HG03066 (cell line): Measurements from ENCODE around the gene DHX40.
A peak's percentile ranks its signal among the peaks of the same experiment; 100 is the strongest.
"Not testable (repeated sequence)": the region's sequence is repeated elsewhere in the genome, so short reads cannot be mapped to it uniquely, and the experiment has no call there.

Experiments
- ATAC-seq: cut with Tn5 transposase; IDR thresholded peaks from one replicate; pipeline ENCODE4 v1.9.1; 2021; ENCODE audit warnings: low read depth; ENCODE audit not compliant: unreplicated experiment

DHX40 gene

DNA sequence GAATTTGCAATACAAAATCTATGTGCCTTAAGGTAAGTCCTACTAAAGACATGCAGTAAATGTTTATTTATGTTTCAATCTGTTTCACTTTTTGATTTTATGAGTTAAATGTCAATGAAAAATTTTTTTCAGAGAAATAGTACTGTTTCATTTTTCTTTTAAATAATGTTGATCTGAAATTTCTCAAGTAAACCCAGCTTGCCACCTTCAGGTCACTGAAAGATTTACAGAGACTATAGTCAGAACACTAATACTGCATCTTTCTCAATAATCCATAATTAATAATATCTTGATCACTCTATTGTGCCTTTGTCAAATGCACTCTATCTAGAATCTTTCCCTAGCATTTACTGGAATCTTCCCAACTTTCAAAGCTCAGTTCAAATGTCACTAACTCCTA lies 6.5 kb upstream of the DHX40 start:
- no peak for ATAC-seq

DNA sequence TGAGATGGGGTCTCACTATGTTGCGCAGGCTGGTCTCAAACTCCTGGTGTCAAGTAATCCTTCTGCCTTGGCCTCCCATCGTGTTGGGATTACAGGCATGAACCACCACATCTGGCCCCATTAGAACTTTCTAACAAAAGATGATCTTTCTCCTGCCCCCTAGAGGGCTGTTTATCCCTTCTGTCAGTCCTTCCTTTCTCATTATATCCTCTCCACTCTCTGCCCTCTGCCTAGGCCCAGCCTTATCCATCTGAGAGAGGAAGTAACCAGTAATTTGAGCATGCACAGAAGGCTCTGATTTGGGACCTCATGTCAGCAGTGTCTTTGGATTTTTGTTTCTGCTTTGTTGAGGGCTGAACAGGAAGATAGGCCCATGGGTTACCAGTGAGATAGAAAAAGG lies 4.4 kb upstream of the DHX40 start:
- no peak for ATAC-seq

DNA sequence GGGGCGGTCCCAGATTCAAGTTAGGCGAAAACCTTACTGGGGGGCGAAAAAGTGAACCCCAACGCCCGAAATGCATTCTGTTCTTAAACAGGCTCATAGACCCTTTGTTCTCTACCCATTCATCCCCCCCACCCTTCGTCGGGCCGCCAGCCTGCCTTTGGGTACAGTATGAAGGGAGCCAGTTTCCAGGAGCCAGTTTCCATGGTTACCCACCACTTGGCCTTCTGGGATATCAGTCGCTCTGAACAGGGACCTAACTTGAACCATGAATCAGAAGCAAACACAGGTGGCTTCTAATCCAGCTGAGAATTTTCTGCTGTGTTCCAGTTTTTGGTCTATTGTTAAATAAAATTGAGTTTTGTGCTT lies 532 bp downstream of the DHX40 start:
- peak; percentile 49 for ATAC-seq

DNA sequence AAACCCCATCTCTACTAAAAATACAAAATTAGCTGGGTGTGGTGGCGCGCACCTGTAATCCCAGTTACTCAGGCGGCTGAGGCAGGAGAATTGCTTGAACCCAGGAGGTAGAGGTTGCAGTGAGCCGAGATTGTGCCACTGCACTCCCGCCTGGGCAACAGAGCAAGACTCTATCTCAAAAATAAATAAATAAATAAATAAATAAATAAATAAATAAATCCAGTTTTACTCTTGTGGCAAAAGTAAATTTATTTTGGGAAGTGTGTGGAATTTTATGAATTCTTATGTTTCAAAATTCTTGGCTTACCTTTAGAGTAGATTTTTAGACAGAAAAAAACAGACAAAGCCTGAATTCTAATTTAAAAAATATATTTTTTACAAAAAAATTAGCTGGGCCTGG lies 3.7 kb downstream of the DHX40 start:
- ATAC-seq = not testable (repeated sequence)

DNA sequence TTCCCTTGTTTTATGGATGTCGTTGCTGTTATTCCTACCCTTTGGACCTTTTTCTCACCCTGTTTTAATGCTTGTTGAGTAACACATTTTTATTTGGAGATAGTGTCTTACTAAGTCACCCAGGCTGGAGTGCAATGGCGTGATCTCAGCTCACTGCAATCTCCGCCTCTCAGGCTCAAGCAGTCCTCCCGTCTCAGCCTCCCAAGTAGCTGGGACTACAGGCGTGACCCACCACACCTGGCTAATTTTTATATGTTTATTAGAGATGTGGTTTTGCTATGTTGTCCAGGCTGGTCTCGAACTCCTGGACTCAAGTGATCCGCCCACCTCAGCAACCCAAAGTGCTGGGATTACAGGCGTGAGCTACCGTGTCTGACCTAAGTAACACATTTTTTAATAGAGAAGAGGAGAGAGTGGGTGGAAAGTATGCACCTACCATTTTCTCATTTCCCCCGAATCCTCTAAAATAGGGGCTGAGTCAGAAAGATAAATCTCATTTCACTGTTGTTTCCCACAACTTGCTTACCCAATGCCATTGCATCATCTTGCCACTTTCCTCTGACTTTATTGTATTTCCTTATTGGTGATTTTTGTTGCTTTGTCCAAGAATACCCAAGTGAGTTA lies 7.0 kb downstream of the DHX40 start:
- no peak for ATAC-seq

DNA sequence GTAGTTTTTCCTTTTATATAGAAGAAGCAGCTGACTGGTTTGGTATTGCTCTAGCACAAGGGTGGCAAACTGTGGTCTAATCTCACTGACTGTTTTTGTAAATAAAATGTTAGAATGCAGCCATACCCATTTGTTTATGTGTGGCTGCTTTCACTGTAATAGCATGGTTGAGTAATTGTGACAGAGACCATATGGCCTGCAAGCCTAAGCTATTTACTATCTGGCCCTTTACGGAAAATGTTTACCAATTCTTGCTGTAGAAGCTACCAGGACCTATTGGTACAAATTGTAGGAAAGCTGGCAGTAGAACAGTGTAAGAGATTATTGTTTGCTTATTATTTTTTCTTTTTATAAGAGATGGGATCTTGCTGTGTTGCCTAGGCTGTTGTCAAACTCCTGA lies 18.8 kb downstream of the DHX40 start:
- ATAC-seq = not testable (repeated sequence)

DNA sequence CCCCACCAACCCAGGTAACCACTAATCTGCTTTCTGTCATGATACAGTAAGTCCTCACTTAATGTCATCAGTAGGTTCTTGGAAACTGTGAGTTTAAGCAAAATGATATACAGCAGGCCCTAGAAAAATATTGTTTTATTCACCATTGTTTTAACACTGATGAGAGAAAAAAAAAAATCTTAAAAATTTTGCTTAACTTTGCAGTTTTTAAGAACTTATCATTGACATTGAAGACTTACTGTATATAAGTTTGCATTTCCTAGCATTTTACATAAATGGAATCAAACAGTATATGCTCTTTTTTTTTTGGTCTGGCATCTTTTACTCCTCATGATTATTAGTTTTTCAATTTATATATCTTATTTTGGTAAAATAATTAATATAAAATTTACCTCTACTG lies 34.8 kb downstream of the DHX40 start:
- ATAC-seq = no peak

DNA sequence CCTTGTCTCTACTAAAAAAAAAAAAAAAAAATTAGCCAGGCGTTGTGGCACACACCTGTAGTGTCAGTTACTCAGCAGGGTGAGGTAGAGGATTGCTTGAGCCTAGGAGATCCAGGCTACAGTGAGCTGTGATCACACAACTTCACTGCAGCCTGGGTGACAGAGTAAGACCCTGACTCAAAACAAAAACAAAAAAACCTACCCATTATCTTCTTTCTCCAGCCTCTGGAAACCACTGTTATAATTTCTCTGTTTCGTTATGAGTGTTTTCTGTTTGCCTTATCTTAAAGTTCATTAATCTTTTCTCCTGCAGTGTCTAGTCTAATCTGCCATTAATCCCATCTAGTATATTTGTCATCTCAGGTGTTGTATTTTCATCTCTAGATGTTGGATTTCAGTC lies 35.7 kb downstream of the DHX40 start:
- ATAC-seq = no peak

DNA sequence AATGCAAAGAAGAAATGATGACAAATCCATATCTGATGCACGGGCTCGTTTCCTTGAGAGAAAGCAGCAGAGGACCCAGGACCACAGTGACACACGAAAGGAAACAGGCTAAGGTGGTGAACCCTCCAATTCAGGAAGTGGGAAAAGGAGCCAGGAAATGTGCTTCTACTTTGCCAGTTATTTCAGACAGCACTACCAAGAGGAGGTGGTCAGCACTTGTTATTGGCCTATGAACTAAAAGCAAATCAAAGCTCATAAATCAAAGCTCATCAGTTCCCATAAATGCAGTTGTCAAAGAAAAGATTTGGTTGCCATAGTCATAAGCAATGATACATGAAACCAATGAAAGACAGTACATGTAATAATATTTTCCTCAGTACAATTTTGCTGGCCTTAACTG lies 41.7 kb downstream of the DHX40 start:
- no peak for ATAC-seq

DNA sequence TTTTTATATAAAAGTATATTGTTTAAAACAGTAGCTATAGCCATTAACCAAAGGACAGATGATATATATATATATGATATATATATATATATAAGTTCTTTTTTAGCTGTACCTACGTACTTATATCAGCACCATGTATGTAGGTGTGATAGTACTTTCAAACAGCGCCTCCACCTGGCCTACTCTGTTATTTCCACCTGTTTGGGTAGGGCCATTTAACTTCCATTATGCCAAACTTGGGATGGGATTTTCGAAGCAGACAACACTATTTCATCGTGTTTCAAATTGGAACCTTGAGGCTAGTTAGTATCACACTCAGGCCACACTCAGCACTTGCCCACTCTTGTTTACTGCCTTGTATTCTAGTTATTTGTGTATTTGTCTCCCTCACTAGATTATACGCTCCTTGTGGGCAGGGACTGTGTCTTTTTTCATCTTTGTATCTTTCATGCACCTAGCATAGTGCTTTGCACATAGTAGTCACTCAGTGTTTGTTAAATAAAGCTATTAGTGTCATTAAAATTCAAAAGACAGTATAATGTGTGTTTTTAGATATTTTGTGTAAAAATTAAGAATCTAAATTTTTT lies 42.5 kb downstream of the DHX40 start:
- ATAC-seq = no peak

DNA sequence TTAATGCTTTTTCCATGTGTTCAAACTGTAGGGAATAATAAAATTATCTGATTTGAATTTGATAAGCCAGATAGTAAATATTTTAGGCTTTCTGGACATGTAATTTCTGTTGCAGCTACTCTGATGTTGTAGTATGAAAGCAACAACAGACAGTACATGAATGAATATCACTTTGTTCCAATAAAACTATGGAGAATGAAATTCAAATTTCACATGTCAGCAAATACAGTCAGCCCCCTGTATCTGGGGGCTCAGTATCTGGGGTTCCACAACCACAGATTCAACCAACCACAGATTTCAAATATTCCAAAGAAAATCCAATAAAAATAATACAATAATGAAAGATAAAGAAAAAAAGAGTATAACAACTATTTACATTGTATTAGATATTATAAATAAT lies 46.1 kb downstream of the DHX40 start:
- ATAC-seq = no peak

DNA sequence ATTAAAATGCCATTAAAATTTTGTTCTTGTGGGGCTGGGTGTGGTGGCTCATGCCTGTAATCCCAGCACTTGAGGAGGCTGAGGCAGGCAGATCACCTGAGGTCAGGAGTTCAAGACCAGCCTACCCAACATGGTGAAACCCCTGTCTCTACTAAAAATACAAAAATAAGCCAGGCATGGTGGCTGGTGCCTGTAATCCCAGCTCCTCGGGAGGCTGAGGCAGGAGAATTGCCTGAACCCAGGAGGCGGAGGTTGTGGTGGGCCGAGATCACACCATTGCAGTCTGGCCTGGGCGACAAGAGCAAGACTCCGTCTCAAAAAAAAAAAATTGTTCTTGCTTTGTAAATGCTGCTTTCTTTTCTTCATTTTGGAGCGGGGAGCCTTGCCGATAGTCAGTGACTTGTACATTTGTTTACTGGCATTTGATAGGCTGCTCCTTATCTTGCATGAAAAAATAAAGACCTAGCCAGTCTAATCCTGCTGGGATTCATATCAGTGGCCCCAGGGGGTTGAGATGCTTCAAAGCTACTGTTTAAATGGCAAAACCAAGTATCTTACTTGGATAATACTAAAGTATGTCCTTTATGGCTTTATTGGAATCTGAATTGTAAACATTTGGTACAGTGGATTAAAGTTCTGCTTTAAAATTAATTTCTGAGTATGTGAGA lies 51.0 kb downstream of the DHX40 start:
- no peak for ATAC-seq

DNA sequence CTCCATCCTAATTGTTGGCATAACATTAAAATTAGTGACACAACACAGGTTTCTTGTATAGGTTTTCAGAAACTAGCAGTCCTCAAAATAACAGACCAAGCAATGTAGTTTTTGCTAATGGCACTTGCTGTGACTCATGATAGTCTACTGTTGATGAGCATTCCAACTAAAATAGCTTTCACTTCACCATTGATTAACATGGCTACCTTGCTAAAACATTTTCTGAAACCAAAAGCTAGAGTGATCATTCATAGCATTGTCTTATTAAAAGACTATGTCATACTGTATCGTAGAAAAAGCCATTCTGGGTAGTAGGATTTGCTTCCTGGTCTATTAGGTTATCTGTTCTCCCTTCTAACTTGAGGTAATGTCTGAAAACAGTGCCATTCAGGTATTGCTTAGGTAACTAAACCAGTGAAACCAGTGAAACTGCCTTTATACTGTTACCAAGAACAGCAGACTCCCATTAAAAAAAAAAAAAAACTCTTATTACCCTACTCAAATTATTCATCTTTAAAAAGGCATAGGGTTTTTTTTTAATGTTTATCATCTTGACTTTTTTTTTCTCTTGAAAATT lies 51.8 kb downstream of the DHX40 start:
- ATAC-seq = no peak

DNA sequence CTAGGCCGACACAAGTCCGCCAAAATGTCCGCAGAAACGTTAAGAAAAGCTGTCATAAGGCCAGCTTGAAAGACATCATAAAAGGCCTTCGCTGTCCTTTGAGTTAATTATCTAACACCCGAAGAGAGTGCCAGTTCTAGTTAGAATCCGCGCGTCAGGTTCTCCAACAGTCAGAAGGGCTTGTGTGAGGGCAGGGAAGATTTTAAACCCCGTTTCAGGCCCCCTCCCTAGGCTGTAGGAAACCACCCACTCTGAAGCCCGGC lies 53.6 kb downstream of the DHX40 start:
- no peak for ATAC-seq

DNA sequence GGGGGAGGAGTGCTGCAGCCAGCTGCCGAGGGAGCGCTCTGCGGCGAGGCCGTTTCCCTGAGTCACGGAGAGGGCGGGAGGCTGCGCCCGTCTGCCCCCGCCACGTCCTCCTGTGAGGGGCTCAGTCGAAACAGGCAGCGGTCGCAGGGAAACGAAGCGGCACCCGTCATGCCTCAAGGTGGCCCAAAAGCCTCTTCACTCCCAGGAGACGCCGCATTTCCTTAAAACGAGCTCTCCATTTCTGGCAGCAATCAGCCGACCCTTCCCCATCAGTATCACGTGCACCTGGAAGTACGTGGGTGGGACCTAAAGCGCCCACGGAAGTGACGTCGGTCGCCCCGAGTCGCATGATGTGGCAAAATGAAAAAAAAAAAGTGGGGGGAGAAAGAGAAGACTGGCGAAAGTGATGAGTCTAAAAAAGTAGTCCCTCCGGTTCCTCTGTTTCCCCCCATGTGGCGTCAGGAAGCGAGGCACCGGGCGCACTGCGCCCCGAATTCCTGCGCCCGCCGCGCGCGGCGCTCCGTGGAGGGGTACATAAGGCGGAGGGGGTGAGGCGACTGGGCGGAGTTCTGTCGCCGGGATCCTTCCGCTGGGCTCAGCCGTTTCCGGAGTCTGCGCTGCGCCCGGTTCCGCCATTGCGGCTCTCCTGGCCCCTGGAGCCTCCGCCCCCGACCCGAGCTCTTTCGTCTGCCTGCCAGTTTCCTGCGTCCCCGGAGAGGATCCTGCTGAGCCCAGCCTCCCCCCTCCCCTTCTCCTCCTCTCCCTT lies 54.1 kb downstream of the DHX40 start, which contains the start of gene CLTC:
CLTC (plus strand) TSS at position 598 of the 766 bp plus-strand sequence. CDS start 237 bp downstream, outside the sequence.
- peak; percentile 72 for ATAC-seq

DNA sequence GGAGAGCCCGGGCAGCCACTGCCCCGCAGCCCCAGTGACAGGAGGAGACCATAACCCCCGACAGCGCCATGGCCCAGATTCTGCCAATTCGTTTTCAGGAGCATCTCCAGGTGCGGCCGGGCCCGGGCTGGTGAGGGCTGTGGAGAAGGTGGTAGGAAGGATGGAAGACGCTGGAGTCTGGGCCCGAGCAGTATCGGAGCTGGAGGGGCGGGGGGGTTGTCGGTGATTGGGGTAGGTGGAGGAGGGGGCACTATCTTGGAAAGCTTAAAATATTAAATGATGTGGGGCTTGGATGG lies 54.6 kb downstream of the DHX40 start:
- no peak for ATAC-seq

DNA sequence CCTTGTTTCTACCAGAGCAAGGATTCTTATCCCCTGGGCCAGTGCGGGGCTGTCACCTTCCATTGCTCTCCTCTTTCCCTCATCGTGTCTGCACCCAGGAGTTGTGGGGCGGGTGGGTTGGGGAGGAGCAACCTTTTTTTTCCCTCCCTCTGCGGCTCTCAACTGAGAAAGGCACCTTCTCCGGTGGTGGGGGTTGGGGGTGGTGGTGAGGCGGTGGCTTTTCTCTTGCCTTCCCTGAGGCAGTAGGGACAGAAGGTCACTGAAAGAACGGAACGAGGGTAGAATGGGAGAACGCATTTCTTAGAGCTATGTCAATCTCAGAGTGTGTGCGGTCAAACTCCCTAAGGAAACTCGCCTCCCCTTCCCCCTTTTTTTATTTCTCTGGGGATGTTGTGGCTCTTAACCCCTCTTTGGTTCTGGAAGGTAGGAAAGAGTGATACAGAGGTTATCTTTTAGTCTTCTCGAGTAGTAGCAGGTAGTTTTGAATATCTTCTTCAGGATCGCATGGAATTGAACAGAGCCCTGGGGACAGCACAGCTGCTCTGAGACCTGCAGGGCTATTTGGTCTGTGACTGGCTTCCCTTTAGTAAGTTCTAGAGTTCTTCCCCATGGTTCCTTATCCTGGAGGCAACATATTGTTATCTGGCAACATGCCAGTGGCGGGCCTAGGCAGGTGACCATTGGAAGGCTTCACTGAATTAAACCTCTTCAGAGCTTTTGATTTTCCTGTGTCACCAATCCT lies 55.3 kb downstream of the DHX40 start:
- no peak for ATAC-seq

DNA sequence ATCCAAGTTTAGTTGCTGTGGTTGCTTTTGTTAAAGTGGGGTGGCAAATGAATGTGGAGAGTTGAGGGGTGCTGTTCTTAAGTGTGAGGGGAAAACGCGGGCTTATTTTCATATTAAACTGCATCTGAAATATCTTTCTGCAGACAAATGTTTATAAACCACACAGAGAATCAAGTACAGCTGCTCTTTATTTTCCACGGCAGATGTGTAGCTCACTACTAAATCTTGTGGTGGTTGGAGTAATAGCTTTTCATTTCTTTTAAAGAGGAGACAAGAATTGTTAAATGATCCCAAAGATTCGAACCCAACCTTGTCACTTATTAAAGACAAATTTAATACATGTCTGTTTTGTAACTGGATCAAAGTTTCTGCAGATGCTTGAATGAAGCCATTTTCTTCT lies 56.4 kb downstream of the DHX40 start:
- no peak for ATAC-seq

DNA sequence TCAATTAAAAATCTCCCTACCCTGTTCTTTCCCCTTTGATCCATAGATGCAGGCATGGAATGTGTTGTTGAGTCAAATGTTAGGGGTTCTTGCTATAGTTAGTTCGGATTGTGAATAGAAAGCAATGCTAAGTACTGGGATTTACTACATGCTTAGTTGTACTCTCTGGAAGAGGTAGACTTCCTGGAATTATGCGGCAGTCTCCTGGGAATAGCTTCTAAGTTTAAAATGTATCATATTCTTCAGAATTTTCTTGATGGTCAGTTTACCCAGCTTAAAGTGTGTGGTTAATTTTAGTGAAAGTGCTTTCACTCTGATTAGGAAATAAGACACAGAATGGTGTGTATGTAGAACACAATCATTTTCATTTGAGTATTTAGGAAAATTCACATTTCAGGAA lies 57.7 kb downstream of the DHX40 start:
- ATAC-seq = no peak

DNA sequence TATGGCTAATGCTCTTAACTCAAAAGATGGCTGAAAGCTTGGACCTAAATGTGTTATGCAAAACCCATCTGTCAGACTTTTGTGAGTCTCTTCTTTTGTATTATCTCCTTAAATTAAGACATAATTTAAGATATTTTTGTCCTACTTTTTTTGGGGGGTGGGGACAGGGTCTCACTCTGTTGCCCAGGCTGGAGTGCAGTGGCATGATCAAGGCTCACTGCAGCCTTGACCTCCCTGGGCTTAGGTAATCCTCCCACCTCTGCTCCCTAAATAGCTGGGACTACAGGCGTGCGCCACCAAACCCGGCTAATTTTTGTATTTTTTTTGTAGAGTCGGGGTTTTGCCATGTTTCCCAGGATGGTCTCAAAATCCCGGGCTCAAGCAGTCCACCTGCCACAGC lies 61.3 kb downstream of the DHX40 start:
- no peak for ATAC-seq

DNA sequence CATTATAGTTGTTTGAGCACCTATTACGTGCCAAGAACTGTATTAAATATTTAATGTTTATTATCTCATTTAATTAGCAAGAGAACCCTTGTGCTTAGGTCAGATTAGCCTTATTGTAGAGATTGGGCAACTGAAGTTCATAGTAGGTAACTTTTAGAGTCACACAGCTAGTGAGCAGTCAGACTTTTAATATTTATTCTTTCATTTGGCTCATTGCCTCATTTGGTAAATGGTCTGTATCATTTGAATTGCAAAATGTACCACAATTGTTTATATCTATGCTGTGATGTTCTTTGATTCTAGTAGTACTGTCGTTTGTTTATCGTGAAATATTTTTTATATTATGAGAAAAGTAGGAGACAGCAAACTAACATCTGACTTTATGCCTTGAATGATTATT lies 61.9 kb downstream of the DHX40 start:
- no peak for ATAC-seq
